Measurements from ENCODE around the gene GGT5. TPM values are rescaled to one million over a fixed set of nuclear protein-coding genes. Genes with fewer than 3 reads are reported as not detected.
A peak's percentile ranks its signal among the peaks of the same experiment; 100 is the strongest.

GGT5 gene
- total and polyA plus RNA-seq, 2 of the 13 experiments (the other 11 are each of a cell fraction or from before 2014, with no cell fraction given), result 0.69 to 3.1 TPM

- TF ChIP-seq CCAR2 (optimal IDR thresholded peaks at IDR 0.05; ENCODE audit: low read depth, low read length), result no peak
- no peak for TF ChIP-seq ZNF800 (CRISPR knock-in tag; IDR thresholded peaks at IDR 0.05)
- TF ChIP-seq, protein P1, sequence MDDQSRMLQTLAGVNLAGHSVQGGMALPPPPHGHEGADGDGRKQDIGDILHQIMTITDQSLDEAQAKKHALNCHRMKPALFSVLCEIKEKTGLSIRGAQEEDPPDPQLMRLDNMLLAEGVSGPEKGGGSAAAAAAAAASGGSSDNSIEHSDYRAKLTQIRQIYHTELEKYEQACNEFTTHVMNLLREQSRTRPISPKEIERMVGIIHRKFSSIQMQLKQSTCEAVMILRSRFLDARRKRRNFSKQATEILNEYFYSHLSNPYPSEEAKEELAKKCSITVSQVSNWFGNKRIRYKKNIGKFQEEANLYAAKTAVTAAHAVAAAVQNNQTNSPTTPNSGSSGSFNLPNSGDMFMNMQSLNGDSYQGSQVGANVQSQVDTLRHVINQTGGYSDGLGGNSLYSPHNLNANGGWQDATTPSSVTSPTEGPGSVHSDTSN (CRISPR knock-in tag; IDR thresholded peaks at IDR 0.05; ENCODE audit: borderline replicate concordance), result no peak
- no peak for TF ChIP-seq ZFAT (CRISPR knock-in tag; conservative IDR thresholded peaks at IDR 0.05)
- TF ChIP-seq SOX6 (IDR thresholded peaks at IDR 0.05), result no peak
- no peak for TF ChIP-seq SOX6 (CRISPR knock-in tag; IDR thresholded peaks at IDR 0.05)
- no peak for TF ChIP-seq TBL1XR1 (IDR thresholded peaks at IDR 0.05; ENCODE audit: borderline replicate concordance, low read length, partially characterized antibody)
- TF ChIP-seq ZNF605 (CRISPR knock-in tag; IDR thresholded peaks at IDR 0.05), result no peak
- no peak for TF ChIP-seq ZNF569 (CRISPR knock-in tag; IDR thresholded peaks at IDR 0.05; ENCODE audit: borderline replicate concordance)
- TF ChIP-seq SRSF1 (optimal IDR thresholded peaks at IDR 0.05; ENCODE audit: low read depth, low read length), result no peak
- TF ChIP-seq ZNF10 (CRISPR knock-in tag; IDR thresholded peaks at IDR 0.05; ENCODE audit: borderline replicate concordance, low read depth), result no peak
- TF ChIP-seq, protein P2, sequence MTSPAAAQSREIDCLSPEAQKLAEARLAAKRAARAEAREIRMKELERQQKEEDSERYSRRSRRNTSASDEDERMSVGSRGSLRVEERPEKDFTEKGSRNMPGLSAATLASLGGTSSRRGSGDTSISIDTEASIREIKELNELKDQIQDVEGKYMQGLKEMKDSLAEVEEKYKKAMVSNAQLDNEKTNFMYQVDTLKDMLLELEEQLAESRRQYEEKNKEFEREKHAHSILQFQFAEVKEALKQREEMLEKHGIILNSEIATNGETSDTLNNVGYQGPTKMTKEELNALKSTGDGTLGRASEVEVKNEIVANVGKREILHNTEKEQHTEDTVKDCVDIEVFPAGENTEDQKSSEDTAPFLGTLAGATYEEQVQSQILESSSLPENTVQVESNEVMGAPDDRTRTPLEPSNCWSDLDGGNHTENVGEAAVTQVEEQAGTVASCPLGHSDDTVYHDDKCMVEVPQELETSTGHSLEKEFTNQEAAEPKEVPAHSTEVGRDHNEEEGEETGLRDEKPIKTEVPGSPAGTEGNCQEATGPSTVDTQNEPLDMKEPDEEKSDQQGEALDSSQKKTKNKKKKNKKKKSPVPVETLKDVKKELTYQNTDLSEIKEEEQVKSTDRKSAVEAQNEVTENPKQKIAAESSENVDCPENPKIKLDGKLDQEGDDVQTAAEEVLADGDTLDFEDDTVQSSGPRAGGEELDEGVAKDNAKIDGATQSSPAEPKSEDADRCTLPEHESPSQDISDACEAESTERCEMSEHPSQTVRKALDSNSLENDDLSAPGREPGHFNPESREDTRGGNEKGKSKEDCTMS (CRISPR knock-in tag; conservative IDR thresholded peaks at IDR 0.05), result no peak
- TF ChIP-seq SMYD3 (CRISPR knock-in tag; IDR thresholded peaks at IDR 0.05), result no peak
- TF ChIP-seq SRSF9 (IDR thresholded peaks at IDR 0.05; ENCODE audit: borderline replicate concordance, insufficient read depth, low read depth, low read length, poor library complexity, severe bottlenecking), result no peak
- TF ChIP-seq ZNF484 (CRISPR knock-in tag; IDR thresholded peaks at IDR 0.05; ENCODE audit: borderline replicate concordance, low read depth), result no peak
- TF ChIP-seq, protein P3, sequence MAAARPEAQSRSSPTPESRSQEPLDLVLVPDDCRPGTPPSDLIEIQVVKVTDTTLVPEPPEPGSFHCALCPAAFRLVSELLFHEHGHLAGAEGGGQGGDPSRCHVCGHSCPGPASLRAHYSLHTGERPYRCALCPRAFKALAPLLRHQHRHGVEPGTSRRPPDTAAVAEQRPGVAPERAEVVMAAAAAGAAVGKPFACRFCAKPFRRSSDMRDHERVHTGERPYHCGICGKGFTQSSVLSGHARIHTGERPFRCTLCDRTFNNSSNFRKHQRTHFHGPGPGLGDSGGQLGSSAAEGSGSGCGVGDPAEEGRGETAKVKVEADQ (CRISPR knock-in tag; IDR thresholded peaks at IDR 0.05; ENCODE audit: borderline replicate concordance), result peak; percentile 56; the same call in 1 of the 2 replicates
- TF ChIP-seq ARNT (IDR thresholded peaks at IDR 0.05), result no peak
- no peak for TF ChIP-seq NR2F6 (IDR thresholded peaks at IDR 0.05)
- 0 out of 2 replicates have a peak, but pooled peaks have one; percentile 30 for TF ChIP-seq NR2F6 (CRISPR knock-in tag; IDR thresholded peaks at IDR 0.05)
- TF ChIP-seq, protein P4, sequence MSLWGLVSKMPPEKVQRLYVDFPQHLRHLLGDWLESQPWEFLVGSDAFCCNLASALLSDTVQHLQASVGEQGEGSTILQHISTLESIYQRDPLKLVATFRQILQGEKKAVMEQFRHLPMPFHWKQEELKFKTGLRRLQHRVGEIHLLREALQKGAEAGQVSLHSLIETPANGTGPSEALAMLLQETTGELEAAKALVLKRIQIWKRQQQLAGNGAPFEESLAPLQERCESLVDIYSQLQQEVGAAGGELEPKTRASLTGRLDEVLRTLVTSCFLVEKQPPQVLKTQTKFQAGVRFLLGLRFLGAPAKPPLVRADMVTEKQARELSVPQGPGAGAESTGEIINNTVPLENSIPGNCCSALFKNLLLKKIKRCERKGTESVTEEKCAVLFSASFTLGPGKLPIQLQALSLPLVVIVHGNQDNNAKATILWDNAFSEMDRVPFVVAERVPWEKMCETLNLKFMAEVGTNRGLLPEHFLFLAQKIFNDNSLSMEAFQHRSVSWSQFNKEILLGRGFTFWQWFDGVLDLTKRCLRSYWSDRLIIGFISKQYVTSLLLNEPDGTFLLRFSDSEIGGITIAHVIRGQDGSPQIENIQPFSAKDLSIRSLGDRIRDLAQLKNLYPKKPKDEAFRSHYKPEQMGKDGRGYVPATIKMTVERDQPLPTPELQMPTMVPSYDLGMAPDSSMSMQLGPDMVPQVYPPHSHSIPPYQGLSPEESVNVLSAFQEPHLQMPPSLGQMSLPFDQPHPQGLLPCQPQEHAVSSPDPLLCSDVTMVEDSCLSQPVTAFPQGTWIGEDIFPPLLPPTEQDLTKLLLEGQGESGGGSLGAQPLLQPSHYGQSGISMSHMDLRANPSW (CRISPR knock-in tag; IDR thresholded peaks at IDR 0.05; ENCODE audit: borderline replicate concordance), result no peak
Observed at GRCh38 chr22:24247564-24248344, 2.9 kb upstream of the GGT5 start (continued).

Measured in HepG2 (cell line).